Gastrocnemius medialis (tissue), 4 donors: ENCODE measurements around the gene PPP1R3E. TPM values are rescaled to one million over a fixed set of nuclear protein-coding genes. Genes with fewer than 3 reads are reported as not detected.
A peak's percentile ranks its signal among the peaks of the same experiment; 100 is the strongest.

Source experiments
- ATAC-seq, 2 donors: fragments of 150-250 bp; one replicate each; pipeline ENCODE4 v1.9.1; 2016
- DNase-seq, 2 donors: peaks; one replicate each; pipeline ENCODE4 v3.0.0-alpha.2; 2019
- H3K27ac ChIP-seq, 4 donors: fragments of 200-600 bp; sonication (generic); 1 replicate in 1 of 4; 2 replicates in 3 of 4; pipeline ENCODE4 v1.5.1; 2016 to 2018; ENCODE audit warnings: mild to moderate bottlenecking in 2 of 4, moderate library complexity in 1 of 4
- H3K27me3 ChIP-seq, 3 donors: fragments of 200-600 bp; sonication (generic) in 2 of 3; 1 replicate in 1 of 3; 2 replicates in 2 of 3; pipeline versions ENCODE4 v1.5.1 to v1.6.0; 2016 to 2019; ENCODE audit warnings: mild to moderate bottlenecking in 1 of 3, moderate library complexity in 1 of 3
- H3K36me3 ChIP-seq, 2 donors: fragments of 200-600 bp; sonication (generic) in 1 of 2; one replicate each; pipeline ENCODE4 v1.5.1; 2017 to 2018
- H3K4me1 ChIP-seq, 2 donors: fragments of 200-600 bp; sonication (generic) in 1 of 2; one replicate each; pipeline ENCODE4 v1.5.1; 2016 to 2017; ENCODE audit warnings: mild to moderate bottlenecking in 2 of 2
- H3K4me3 ChIP-seq, 4 donors: fragments of 200-600 bp; sonication (generic) in 3 of 4; 1 replicate in 1 of 4; 2 replicates in 3 of 4; pipeline ENCODE4 v1.5.1; 2016 to 2019; ENCODE audit warnings: mild to moderate bottlenecking in 2 of 4
- H3K9me3 ChIP-seq, 3 donors: fragments of 200-600 bp; sonication (generic) in 2 of 3; 1 replicate in 1 of 3; 2 replicates in 2 of 3; pipeline ENCODE4 v1.5.1; 2016 to 2019
- POLR2A ChIP-seq, 2 donors: fragments of 450-650 bp; IDR thresholded peaks; one replicate each; pipeline ENCODE4 v1.6.1; 2017; ENCODE audit warnings: antibody characterized with exemption in 2 of 2, mild to moderate bottlenecking in 2 of 2, moderate library complexity in 2 of 2
- in situ Hi-C, 4 donors: fragments of 200-750 bp; cut with MboI; loops; one replicate each; pipeline versions ENCODE4 v1.15.0 to v1.8.0; 2017; ENCODE audit warnings: low sequenced_read_pairs in 4 of 4
- intact Hi-C: fragments of 100-400 bp; cut with DNase I; formaldehyde crosslinking; loops from one replicate; pipeline ENCODE4 v1.15.1; 2023; ENCODE audit warnings: low total_unique reads
- total RNA-seq, 4 donors: library from RNA; depleted of rRNA; stranded (reverse); fragments of >200 nt; gene quantifications; one replicate each; pipeline versions ENCODE4 v1.1.0 to v1.2.3, GENCODE V29; 2016
- TF ChIP-seq, protein P1 (sequence below), 5 experiments: fragments of 450-650 bp in 3 of 5; fragments of 200-600 bp in 2 of 5; sonication (generic) in 2 of 5; IDR thresholded peaks in 4 of 5; conservative IDR thresholded peaks in 1 of 5; 1 replicate in 4 of 5; 2 replicates in 1 of 5; pipeline ENCODE4 v1.5.1; 2016 to 2019; ENCODE audit warnings: antibody characterized with exemption in 5 of 5, mild to moderate bottlenecking in 3 of 5, moderate library complexity in 3 of 5

PPP1R3E gene
- total RNA-seq, 4 donors from 2014 or later = 5.9 to 7.9 (median 6.7) TPM

DNA sequence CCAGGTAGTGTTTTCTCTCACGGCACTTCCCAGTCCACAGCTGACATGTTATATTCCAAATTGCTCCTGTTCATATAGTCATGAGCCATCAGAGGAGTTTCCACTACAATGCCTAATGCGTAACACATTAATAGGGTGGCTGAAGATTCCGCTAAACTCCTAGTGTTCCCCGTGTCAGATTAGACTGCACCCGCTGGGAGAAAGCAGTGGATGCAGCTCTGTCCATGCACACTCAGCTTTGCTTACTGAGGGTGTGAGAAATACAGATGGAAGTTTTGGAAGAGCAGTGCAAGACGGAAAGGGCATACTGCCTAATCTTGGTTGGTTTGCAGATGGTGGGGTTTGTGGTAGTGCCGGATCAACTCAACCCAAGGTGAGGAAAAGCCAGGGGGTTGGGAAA is 5.6 kb downstream of the PPP1R3E start:
- TF ChIP-seq, protein P1, sequence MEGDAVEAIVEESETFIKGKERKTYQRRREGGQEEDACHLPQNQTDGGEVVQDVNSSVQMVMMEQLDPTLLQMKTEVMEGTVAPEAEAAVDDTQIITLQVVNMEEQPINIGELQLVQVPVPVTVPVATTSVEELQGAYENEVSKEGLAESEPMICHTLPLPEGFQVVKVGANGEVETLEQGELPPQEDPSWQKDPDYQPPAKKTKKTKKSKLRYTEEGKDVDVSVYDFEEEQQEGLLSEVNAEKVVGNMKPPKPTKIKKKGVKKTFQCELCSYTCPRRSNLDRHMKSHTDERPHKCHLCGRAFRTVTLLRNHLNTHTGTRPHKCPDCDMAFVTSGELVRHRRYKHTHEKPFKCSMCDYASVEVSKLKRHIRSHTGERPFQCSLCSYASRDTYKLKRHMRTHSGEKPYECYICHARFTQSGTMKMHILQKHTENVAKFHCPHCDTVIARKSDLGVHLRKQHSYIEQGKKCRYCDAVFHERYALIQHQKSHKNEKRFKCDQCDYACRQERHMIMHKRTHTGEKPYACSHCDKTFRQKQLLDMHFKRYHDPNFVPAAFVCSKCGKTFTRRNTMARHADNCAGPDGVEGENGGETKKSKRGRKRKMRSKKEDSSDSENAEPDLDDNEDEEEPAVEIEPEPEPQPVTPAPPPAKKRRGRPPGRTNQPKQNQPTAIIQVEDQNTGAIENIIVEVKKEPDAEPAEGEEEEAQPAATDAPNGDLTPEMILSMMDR (IDR thresholded peaks at IDR 0.05 in 4 of 5, conservative IDR thresholded peaks at IDR 0.05 in 1 of 5) = no peak
- TF ChIP-seq POLR2A (IDR thresholded peaks at IDR 0.05) = no peak
- Histone ChIP-seq H3K27me3 (no peaks in the 10 kb centered on the region), H3K27ac (no peak overlapping the region), H3K9me3 (no peaks in the 10 kb centered on the region), H3K4me3 (no peak overlapping the region), H3K36me3 (peaks cover 0 to 33% of the 10 kb centered on the region in 2 donors), H3K4me1 (peaks cover 22% of the 10 kb centered on the region in 2 donors)
- ATAC-seq (no peak), DNase-seq (no peak)
- intact Hi-C loops = loop anchor here (5.0 kb wide), 1 partner anchor 220 kb away; no protein-coding TSS in a partner anchor
- in situ Hi-C loops = loop anchor here (25.0 kb wide), 2 partner anchors 185 to 710 kb away; partner anchors contain the start of genes ABHD4 (in 2 of the 4), CEBPE (in 2 of the 4), CIROP (in 2 of the 4) and DAD1 (in 2 of the 4)

DNA sequence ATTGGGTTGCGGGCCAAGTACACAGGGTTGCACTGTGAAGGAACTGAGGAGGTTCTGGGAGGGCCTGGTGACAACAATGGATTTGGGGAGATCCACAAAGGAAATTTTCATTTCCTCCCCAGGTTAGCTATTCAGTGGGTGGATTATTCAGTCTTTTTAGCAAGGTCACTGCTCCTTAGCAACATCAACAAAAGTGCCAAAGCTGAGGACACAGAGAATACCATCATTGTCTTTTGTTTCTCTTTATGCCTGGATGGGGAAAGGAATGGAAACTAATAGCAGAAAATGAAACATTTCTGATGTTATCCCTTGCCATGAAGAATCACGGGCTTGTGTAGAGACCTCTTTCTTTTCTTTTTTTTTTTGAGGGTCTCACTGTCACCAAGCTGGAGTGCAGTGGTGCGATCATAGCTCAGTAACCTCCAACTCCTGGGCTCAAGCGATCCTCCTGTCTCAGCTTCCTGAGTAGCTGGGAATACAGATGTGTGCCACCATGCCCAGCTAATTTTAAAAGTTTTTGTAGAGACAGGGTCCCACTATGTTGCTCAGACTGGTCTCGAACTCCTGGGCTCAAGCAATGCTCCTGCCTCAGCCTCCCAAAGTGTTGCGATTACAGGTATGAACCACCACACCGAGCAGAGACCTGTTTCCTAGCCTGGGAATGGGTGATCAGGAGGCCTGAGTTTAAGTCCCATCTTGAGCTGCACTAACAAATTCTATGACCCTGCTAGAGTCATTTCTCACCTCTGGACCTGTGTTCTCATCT is 6.5 kb downstream of the PPP1R3E start:
- no peaks in the 10 kb centered on the region for H3K9me3 ChIP-seq
- H3K4me1 ChIP-seq = peaks cover 22% of the 10 kb centered on the region in 2 donors
- intact Hi-C loops = loop anchor here (5.0 kb wide), 1 partner anchor 219 kb away; no protein-coding TSS in a partner anchor
- in situ Hi-C loops = loop anchor here (25.0 kb wide), 2 partner anchors 184 to 709 kb away; partner anchors contain the start of genes ABHD4 (in 2 of the 4), CEBPE (in 2 of the 4), CIROP (in 2 of the 4) and DAD1 (in 2 of the 4)
- ATAC-seq = no peak
- H3K27me3 ChIP-seq = no peaks in the 10 kb centered on the region
- peak overlapping the region in 1 of 4 donors; percentile 26 for H3K27ac ChIP-seq
- DNase-seq = no peak
- H3K4me3 ChIP-seq = no peak overlapping the region
- peaks cover 0 to 33% of the 10 kb centered on the region in 2 donors for H3K36me3 ChIP-seq
- no peak for TF ChIP-seq POLR2A (IDR thresholded peaks at IDR 0.05)
- TF ChIP-seq, protein P1 (IDR thresholded peaks at IDR 0.05 in 4 of 5, conservative IDR thresholded peaks at IDR 0.05 in 1 of 5) = no peak

DNA sequence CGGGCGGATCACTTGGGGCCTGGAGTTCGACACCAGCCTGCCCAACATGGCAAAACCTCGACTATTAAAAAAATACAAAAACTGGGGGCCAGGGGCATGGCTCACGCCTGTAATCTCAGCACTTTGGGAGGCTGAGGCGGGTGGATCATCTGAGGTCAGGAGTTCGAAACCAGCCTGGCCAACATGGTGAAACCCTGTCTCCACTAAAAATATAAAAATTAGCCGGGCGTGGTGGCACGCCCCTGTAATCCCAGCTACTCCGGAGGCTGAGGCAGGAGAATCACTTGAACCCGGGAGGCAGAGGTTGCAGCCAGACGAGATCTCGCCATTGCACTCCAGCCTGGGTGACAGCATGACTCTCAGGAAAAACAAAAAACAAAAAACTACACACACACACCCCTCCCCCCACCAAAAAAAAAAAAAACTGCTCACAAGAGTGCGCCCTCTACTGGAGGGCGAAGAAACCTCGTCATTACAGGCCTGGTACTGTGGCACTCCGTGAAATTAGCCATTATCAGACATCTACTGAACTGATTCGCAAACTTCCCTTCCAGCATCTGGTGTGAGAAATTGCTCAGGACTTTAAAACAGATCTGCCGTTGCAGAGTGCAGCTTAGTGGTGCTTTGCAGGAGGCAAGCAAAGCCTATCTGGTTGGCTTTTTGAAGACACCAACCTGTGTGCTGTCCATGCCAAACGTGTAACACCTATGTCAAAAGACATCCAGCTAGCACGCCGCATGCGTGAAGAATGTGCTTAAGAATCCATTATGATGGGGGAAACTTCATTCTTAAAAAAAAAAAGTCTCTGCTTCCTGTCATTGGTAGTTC is 7.7 kb downstream of the PPP1R3E start:
- Histone ChIP-seq H3K4me3 (no peak overlapping the region), H3K27ac (peak overlapping the region in 2 of 4 donors; percentile 26 to 34), H3K27me3 (no peaks in the 10 kb centered on the region), H3K4me1 (peaks cover 14 to 16% of the 10 kb centered on the region in 2 donors), H3K9me3 (no peaks in the 10 kb centered on the region), H3K36me3 (peaks cover 0 to 33% of the 10 kb centered on the region in 2 donors)
- intact Hi-C loops = loop anchor here (1.0 to 5.0 kb wide), 2 partner anchors 9 to 218 kb away; partner anchors contain the start of gene HOMEZ
- in situ Hi-C loops = loop anchor here (25.0 kb wide), 2 partner anchors 183 to 708 kb away; partner anchors contain the start of genes ABHD4 (in 2 of the 4), CEBPE (in 2 of the 4), CIROP (in 2 of the 4) and DAD1 (in 2 of the 4)
- ATAC-seq (peak; percentile 76 to 82), DNase-seq (no peak)
- TF ChIP-seq, protein P1 (IDR thresholded peaks at IDR 0.05 in 4 of 5, conservative IDR thresholded peaks at IDR 0.05 in 1 of 5) = peak; percentile 53 to 88 (median 69)
- no peak for TF ChIP-seq POLR2A (IDR thresholded peaks at IDR 0.05)

DNA sequence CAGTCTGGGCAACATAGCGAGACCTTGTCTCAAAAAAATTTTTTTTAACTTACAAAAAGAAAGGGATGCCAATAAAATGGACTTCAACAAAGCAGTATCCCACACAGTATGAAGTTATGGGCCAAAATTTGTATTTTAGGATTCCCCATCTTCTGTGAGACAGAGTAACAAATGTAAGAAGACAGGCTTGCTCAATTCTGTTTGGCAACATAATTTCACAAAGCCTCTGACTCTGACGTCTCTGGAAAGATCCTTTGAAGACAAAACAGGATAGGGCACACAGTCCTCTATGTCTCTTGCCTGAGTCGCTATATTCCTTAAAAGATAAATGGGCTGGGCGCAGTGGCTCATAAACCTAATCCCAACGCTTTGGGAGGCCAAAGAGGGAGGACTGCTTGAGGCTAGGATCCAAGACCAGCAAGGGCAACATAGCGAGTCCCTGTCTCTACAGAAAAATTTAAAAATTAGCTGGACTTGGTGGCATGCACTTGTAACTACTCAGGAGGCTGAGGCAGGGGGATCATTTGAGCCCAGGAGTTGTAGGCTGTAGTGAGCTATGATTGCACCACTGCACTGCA is 15.7 kb downstream of the PPP1R3E start:
- H3K4me1 ChIP-seq = peaks cover 20 to 25% of the 10 kb centered on the region in 2 donors
- DNase-seq (no peak), ATAC-seq (no peak)
- H3K9me3 ChIP-seq = no peaks in the 10 kb centered on the region
- H3K27me3 ChIP-seq = no peaks in the 10 kb centered on the region
- no peak for TF ChIP-seq POLR2A (IDR thresholded peaks at IDR 0.05)
- H3K27ac ChIP-seq = peak overlapping the region; percentile 98 to 100 (median 100)
- peak overlapping the region; percentile 62 to 99 (median 94) for H3K4me3 ChIP-seq
- H3K36me3 ChIP-seq = no peaks in the 10 kb centered on the region
- in situ Hi-C loops = loop anchor here (25.0 kb wide), 2 partner anchors 175 to 700 kb away; partner anchors contain the start of genes ABHD4 (in 2 of the 4), CEBPE (in 2 of the 4), CIROP (in 2 of the 4) and DAD1 (in 2 of the 4)
- intact Hi-C loops = loop anchor here (1.0 to 10.0 kb wide), 7 partner anchors 7 to 362 kb away; partner anchors contain the start of genes NGDN, PABPN1, PRMT5 and SLC7A8
